ENCODE data around the gene EEF2K. TPM values are rescaled to one million over a fixed set of nuclear protein-coding genes. Genes with fewer than 3 reads are reported as not detected.

Gene EEF2K
- total RNA-seq, 2 donors from 2014 or later: 13.7 to 42.6 TPM

GRCh38 chr16:22264786-22265185 lies 58.7 kb downstream of the EEF2K start:
- no peak overlapping the region for H3K27ac Mint-ChIP-seq

DNA sequence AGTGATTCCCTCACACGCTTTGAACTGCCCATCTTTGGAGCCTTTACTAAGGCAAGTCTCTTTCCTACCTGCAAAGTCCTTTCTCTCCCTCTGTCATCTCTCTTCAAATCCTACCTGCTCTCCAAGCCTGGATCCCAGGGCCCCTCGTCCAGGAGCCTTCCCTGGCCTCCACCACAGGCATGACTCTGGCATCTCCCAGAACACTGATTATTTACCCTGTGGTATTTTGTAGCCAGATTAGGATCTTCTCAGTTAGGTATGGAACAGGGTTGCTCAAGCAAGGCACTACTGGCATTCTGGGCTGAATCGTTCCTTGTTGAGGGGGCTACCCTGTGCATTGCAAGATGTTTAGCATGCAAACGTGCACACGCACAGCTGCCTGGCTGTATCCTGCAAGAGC lies 59.3 kb downstream of the EEF2K start:
- Mint-ChIP-seq H3K4me1 (ENCODE audit: low read depth in 2 of 2) (peaks cover 1 to 4% of the 10 kb centered on the region in 2 donors), H3K27ac (no peak overlapping the region), H3K4me3 (no peak overlapping the region), H3K36me3 (peaks cover 4% of the 10 kb centered on the region), H3K9me3 (no peaks in the 10 kb centered on the region), H3K27me3 (no peaks in the 10 kb centered on the region)
- no peak for ATAC-seq
- DNase-seq (ENCODE audit: low spot score): no peak

More at GRCh38 chr16:22264786-22265185, 58.7 kb downstream of the EEF2K start:
- peaks cover 4% of the 10 kb centered on the region for H3K36me3 Mint-ChIP-seq
- no peaks in the 10 kb centered on the region for H3K9me3 Mint-ChIP-seq
- H3K4me3 Mint-ChIP-seq: no peak overlapping the region
- ATAC-seq: no peak
- DNase-seq (ENCODE audit: low spot score): no peak
- no peaks in the 10 kb centered on the region for H3K27me3 Mint-ChIP-seq
- H3K4me1 Mint-ChIP-seq (ENCODE audit: low read depth in 2 of 2): peaks cover 0 to 4% of the 10 kb centered on the region in 2 donors

GRCh38 chr16:22266546-22266945 lies 60.5 kb downstream of the EEF2K start:
- H3K27ac Mint-ChIP-seq: no peak overlapping the region
- H3K36me3 Mint-ChIP-seq: peaks cover 4% of the 10 kb centered on the region
- no peak for ATAC-seq

DNA sequence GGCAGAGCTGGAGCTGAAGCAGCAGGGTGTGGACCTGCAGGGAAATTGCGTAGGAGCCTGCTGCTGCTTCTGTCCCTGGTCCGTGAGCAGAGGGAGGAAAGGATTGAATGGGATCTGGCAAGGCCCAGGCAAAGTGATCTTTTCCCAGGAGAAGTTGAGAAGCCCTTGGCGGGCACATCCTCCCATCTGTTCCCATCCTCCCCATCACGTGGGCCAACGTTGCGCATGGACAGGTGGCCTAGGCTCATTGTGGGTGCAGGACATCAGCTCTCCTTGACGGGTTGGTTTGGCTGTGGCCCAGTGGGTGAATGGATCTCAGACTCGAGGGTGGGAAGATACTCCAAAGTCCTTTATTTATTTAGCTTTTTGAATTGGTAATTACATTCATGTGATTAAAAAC lies 61.7 kb downstream of the EEF2K start:
- H3K27me3 Mint-ChIP-seq: no peaks in the 10 kb centered on the region
- no peak overlapping the region for H3K4me3 Mint-ChIP-seq
- DNase-seq (ENCODE audit: low spot score): no peak
- no peak for ATAC-seq
- H3K36me3 Mint-ChIP-seq: peaks cover 10% of the 10 kb centered on the region
- peaks cover 5 to 8% of the 10 kb centered on the region in 2 donors for H3K4me1 Mint-ChIP-seq (ENCODE audit: low read depth in 2 of 2)
- H3K9me3 Mint-ChIP-seq: no peaks in the 10 kb centered on the region
- H3K27ac Mint-ChIP-seq: no peak overlapping the region

More at GRCh38 chr16:22266546-22266945, 60.5 kb downstream of the EEF2K start:
- Mint-ChIP-seq H3K4me1 (ENCODE audit: low read depth in 2 of 2) (peaks cover 4 to 5% of the 10 kb centered on the region in 2 donors), H3K27me3 (no peaks in the 10 kb centered on the region), H3K4me3 (no peak overlapping the region), H3K9me3 (no peaks in the 10 kb centered on the region)
- no peak for DNase-seq (ENCODE audit: low spot score)

- DNase-seq (ENCODE audit: low spot score) (no peak), ATAC-seq (no peak)
- H3K9me3 Mint-ChIP-seq: no peaks in the 10 kb centered on the region
- H3K4me1 Mint-ChIP-seq (ENCODE audit: low read depth in 2 of 2): peaks cover 5 to 8% of the 10 kb centered on the region in 2 donors
- peaks cover 10% of the 10 kb centered on the region for H3K36me3 Mint-ChIP-seq
- H3K27ac Mint-ChIP-seq: no peak overlapping the region
- H3K27me3 Mint-ChIP-seq: no peaks in the 10 kb centered on the region
- no peak overlapping the region for H3K4me3 Mint-ChIP-seq
Measured at GRCh38 chr16:22270525-22270924, 64.4 kb downstream of the EEF2K start.

DNA sequence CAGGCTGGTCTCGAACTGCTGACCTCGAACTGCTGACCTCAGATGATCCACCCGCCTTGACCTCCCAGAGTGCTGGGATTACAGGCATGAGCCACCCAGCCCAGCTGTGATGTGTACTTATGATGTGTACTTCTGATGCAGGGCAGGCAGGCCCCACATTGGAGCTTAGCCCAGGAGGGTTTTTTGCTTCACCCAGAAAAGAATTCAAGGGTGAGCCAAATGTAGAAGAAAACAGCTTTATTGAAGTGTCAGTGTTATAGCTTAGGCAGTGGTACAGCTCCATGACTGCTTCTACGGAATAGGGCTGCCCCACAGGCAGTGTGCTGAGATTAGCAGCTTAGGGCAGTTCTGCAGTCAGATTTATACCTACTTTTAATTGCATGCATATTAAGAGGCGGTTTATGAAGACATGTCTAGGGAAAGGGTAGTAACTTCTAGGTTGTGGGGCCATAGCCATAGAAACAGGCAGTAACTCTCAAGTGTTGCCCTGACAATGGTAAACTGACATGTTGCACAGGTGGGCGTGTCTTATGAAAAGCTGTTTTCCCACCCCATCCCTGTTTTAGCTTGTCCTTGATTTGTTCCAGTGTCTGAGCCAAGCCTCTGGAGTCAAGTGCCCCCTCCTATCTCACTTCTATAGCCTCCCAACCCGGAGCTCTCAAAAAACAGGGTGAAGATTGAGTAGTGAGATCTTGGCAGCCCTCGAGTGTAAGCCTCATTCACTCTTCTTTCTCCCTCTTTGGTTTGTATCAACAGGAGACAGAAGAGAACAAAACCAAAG lies 67.0 kb downstream of the EEF2K start:
- ATAC-seq: no peak
- Mint-ChIP-seq H3K9me3 (no peaks in the 10 kb centered on the region), H3K4me3 (no peak overlapping the region), H3K4me1 (ENCODE audit: low read depth in 2 of 2) (peaks cover 5 to 8% of the 10 kb centered on the region in 2 donors), H3K36me3 (peaks cover 10% of the 10 kb centered on the region), H3K27ac (no peak overlapping the region), H3K27me3 (no peaks in the 10 kb centered on the region)
- DNase-seq (ENCODE audit: low spot score): no peak

GRCh38 chr16:22274916-22275315 lies 68.8 kb downstream of the EEF2K start:
- Mint-ChIP-seq H3K27ac (no peak overlapping the region), H3K27me3 (no peaks in the 10 kb centered on the region), H3K9me3 (no peaks in the 10 kb centered on the region), H3K36me3 (peaks cover 7% of the 10 kb centered on the region), H3K4me3 (no peak overlapping the region), H3K4me1 (ENCODE audit: low read depth in 2 of 2) (peaks cover 5 to 8% of the 10 kb centered on the region in 2 donors)
- DNase-seq (ENCODE audit: low spot score): no peak
- ATAC-seq: no peak

GRCh38 chr16:22278441-22279230 lies 72.6 kb downstream of the EEF2K start:
- no peaks in the 10 kb centered on the region for H3K4me1 Mint-ChIP-seq (ENCODE audit: low read depth in 2 of 2)
- DNase-seq (ENCODE audit: low spot score) (no peak), ATAC-seq (no peak)
- H3K36me3 Mint-ChIP-seq: peaks cover 4% of the 10 kb centered on the region
- H3K27me3 Mint-ChIP-seq: no peaks in the 10 kb centered on the region
- no peaks in the 10 kb centered on the region for H3K9me3 Mint-ChIP-seq
- no peak overlapping the region for H3K27ac Mint-ChIP-seq
- H3K4me3 Mint-ChIP-seq: no peak overlapping the region

- Mint-ChIP-seq H3K27ac (no peak overlapping the region), H3K27me3 (no peaks in the 10 kb centered on the region), H3K4me1 (ENCODE audit: low read depth in 2 of 2) (no peaks in the 10 kb centered on the region), H3K4me3 (no peak overlapping the region), H3K9me3 (no peaks in the 10 kb centered on the region), H3K36me3 (peaks cover 6% of the 10 kb centered on the region)
- ATAC-seq: no peak
- DNase-seq (ENCODE audit: low spot score): no peak
Measured at GRCh38 chr16:22282254-22282892, 76.3 kb downstream of the EEF2K start.

GRCh38 chr16:22284637-22285036 lies 78.6 kb downstream of the EEF2K start:
- no peak overlapping the region for H3K4me3 Mint-ChIP-seq
- no peak overlapping the region for H3K27ac Mint-ChIP-seq
- no peaks in the 10 kb centered on the region for H3K9me3 Mint-ChIP-seq
- no peak for ATAC-seq
- peaks cover 6% of the 10 kb centered on the region for H3K36me3 Mint-ChIP-seq
- DNase-seq (ENCODE audit: low spot score): no peak
- H3K4me1 Mint-ChIP-seq (ENCODE audit: low read depth in 2 of 2): no peaks in the 10 kb centered on the region
- no peaks in the 10 kb centered on the region for H3K27me3 Mint-ChIP-seq

DNA sequence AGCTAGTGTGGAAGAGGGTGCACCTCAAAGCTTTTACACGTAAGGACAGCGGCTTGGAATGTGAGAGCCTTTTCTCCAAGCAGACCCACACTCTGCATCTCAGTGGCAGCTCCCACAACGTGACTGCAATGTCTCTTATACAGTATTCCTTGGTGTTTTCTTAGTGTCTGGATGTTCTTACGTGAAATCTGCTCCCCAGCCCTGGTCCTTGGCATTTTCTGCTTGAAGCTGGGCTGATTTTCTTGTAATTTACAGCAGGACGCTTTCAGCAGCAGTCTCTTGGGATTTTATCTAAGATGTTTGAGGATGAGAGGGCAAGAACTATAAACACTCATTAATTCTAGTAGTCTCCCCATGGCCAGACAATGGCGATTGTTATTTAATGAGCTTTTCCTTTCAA lies 79.0 kb downstream of the EEF2K start:
- Mint-ChIP-seq H3K36me3 (peaks cover 6% of the 10 kb centered on the region), H3K4me3 (no peak overlapping the region), H3K27ac (no peak overlapping the region), H3K27me3 (no peaks in the 10 kb centered on the region), H3K9me3 (no peaks in the 10 kb centered on the region), H3K4me1 (ENCODE audit: low read depth in 2 of 2) (no peaks in the 10 kb centered on the region)
- DNase-seq (ENCODE audit: low spot score) (no peak), ATAC-seq (no peak)

GRCh38 chr16:22291020-22291419 lies 84.9 kb downstream of the EEF2K start:
- H3K9me3 Mint-ChIP-seq: no peaks in the 10 kb centered on the region

DNA sequence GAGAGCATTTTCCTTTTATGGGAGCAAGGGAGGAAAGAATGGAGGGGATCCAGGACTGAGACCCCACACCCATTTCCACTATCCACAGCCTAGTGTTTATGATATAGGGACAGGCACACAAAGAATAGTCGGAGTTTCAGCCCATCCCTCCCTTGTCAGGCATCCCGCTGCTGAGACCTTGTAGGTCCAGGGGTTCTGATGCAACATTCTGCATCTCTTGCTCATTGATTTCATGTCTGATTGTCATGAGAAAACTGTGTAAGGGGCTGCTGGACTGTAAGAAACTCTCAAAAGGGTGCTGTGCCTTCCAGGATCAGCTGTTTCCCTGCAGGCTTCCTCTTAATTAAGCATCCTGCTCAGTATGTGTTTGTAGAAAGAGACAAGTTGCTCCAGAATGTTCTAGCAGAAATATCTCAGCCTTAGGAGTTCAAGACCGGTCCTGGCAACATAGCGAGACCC lies 85.8 kb downstream of the EEF2K start:
- Mint-ChIP-seq H3K27me3 (no peaks in the 10 kb centered on the region), H3K4me3 (no peak overlapping the region), H3K4me1 (ENCODE audit: low read depth in 2 of 2) (peaks cover 7 to 10% of the 10 kb centered on the region in 2 donors), H3K27ac (no peak overlapping the region), H3K9me3 (no peaks in the 10 kb centered on the region), H3K36me3 (no peaks in the 10 kb centered on the region)
- DNase-seq (ENCODE audit: low spot score): no peak
- no peak for ATAC-seq

More at GRCh38 chr16:22291020-22291419, 84.9 kb downstream of the EEF2K start:
- H3K27ac Mint-ChIP-seq: no peak overlapping the region
- H3K27me3 Mint-ChIP-seq: no peaks in the 10 kb centered on the region
- no peak for ATAC-seq
- H3K4me3 Mint-ChIP-seq: no peak overlapping the region
- no peak for DNase-seq (ENCODE audit: low spot score)
- H3K4me1 Mint-ChIP-seq (ENCODE audit: low read depth in 2 of 2): peaks cover under 1% of the 10 kb centered on the region in 2 donors
- H3K36me3 Mint-ChIP-seq: no peaks in the 10 kb centered on the region

DNA sequence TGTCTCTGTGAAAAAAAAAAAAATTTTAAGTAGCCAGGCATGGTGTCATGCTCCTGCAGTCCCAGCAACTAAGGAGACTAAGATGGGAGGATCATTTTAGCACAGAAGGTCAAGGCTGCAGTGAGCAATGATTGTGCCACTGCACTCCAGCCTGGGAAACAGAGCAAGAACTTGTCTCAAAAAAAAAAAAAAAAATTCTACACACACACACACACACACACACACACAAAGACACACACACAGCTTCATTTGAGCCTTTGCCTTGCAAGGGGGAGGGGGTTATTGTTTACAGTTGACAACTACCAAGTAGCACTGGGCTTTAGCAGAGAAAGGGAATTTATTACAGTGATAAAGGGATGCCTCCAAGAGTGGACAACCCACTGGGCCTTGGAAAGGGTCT lies 86.2 kb downstream of the EEF2K start:
- Mint-ChIP-seq H3K27me3 (no peaks in the 10 kb centered on the region), H3K4me3 (no peak overlapping the region), H3K4me1 (ENCODE audit: low read depth in 2 of 2) (peaks cover 11 to 12% of the 10 kb centered on the region in 2 donors), H3K9me3 (no peaks in the 10 kb centered on the region), H3K36me3 (no peaks in the 10 kb centered on the region), H3K27ac (no peak overlapping the region)
- no peak for ATAC-seq
- DNase-seq (ENCODE audit: low spot score): no peak
